ENCODE results near the gene BAK1. TPM values are rescaled to one million over a fixed set of nuclear protein-coding genes. Genes with fewer than 3 reads are reported as not detected.

The BAK1 gene
- total and polyA plus RNA-seq, 2 of the 4 experiments (the other 2 are of a cell fraction) = 12.0 to 19.0 TPM

GRCh38 chr6:33593414-33593727 lies 13.3 kb upstream of the BAK1 start:
- H3K9me1 ChIP-seq (ENCODE audit: insufficient read depth, low read length) = peaks cover 14% of the 10 kb centered on the region
- no peak overlapping the region for H2BK15ac ChIP-seq (ENCODE audit: low read depth, low read length)
- intact Hi-C loops (cut with micrococcal nuclease) (no loop called here), in situ Hi-C loops (cut with MboI; ENCODE audit: low sequenced_read_pairs) (no loop called here), dilution Hi-C loops (cut with HindIII; ENCODE audit: low sequenced_read_pairs, unreplicated experiment) (no loop called here)
- no TSS peak for BruUV-seq (replicated peaks)
- H2AK5ac ChIP-seq (ENCODE audit: low read depth, low read length) = no peak overlapping the region
- H3K9ac ChIP-seq (ENCODE audit: low read depth, low read length) = no peak overlapping the region
- no peaks in the 10 kb centered on the region for H3K9me3 ChIP-seq (ENCODE audit: control insufficient read depth, insufficient read depth, low read length)
- DNase-seq (no peak), ATAC-seq (ENCODE audit: low read depth) (no peak)
- no peak overlapping the region for H3K14ac ChIP-seq (replicated peaks; ENCODE audit: low read depth, low read length)
- no CpG with 5 or more reads among the region's 4 CpGs for WGBS, 2 experiments (ENCODE audit: extremely low coverage in 2 of 2, insufficient read length in 1 of 2)
- H3K4me3 ChIP-seq (ENCODE audit: insufficient read depth, low read depth, low read length) = no peak overlapping the region
- no peaks in the 10 kb centered on the region for H4K20me1 ChIP-seq (ENCODE audit: insufficient read depth, low read length)
- H4K8ac ChIP-seq (ENCODE audit: low read depth in 2 of 2, low read length in 2 of 2) = no peak overlapping the region
- H3K18ac ChIP-seq (ENCODE audit: low read depth, low read length) = no peak overlapping the region
- no peak overlapping the region for H2BK20ac ChIP-seq (ENCODE audit: low read depth, low read length)
- no peaks in the 10 kb centered on the region for H3K79me1 ChIP-seq (ENCODE audit: low read depth in 1 of 2, low read length in 2 of 2)
- peak overlapping the region; percentile 81 for H2AFZ ChIP-seq (replicated peaks; ENCODE audit: low read length, poor library complexity)
- H3K4me2 ChIP-seq (ENCODE audit: low read depth, low read length) = no peak overlapping the region
- H3K27me3 ChIP-seq (ENCODE audit: control insufficient read depth, insufficient read depth, low read length) = no peaks in the 10 kb centered on the region
- no peak overlapping the region for H3K27ac ChIP-seq (ENCODE audit: insufficient read depth, low read length)
- ChIA-PET POLR2A (ENCODE audit: unreplicated experiment) (no interaction called here), CTCF (no interaction called here)
- no peak overlapping the region for H4K5ac ChIP-seq (ENCODE audit: low read depth, low read length)
- H3K23ac ChIP-seq (ENCODE audit: low read depth, low read length) = no peak overlapping the region
- H2AK9ac ChIP-seq (replicated peaks; ENCODE audit: low read depth, low read length, poor library complexity) = no peak overlapping the region
- H2BK5ac ChIP-seq (ENCODE audit: low read depth, low read length, poor library complexity, severe bottlenecking) = no peak overlapping the region
- H3K4ac ChIP-seq (ENCODE audit: low read depth, low read length) = no peak overlapping the region
- no peak overlapping the region for H3K56ac ChIP-seq (ENCODE audit: extremely low read depth, insufficient read depth, low read length)
- TF ChIP-seq MAZ (IDR thresholded peaks at IDR 0.05; ENCODE audit: borderline replicate concordance, low read depth, low read length) = no peak
- no peak for TF ChIP-seq RCOR1 (IDR thresholded peaks at IDR 0.05; ENCODE audit: insufficient replicate concordance, low read length)
- no peak for TF ChIP-seq POLR2A (IDR thresholded peaks at IDR 0.05; ENCODE audit: low read depth, low read length)
- no peak for TF ChIP-seq BHLHE40 (IDR thresholded peaks at IDR 0.05; ENCODE audit: low read depth, low read length)
- no peak for TF ChIP-seq USF2 (IDR thresholded peaks at IDR 0.05; ENCODE audit: low read depth, low read length)
- TF ChIP-seq SMC3 (IDR thresholded peaks at IDR 0.05; ENCODE audit: low read depth, low read length) = no peak
- TF ChIP-seq MAFK (IDR thresholded peaks at IDR 0.05; ENCODE audit: low read depth, low read length) = no peak
- no peak for TF ChIP-seq FOS (IDR thresholded peaks at IDR 0.05; ENCODE audit: low read depth, low read length)
- TF ChIP-seq CEBPB (IDR thresholded peaks at IDR 0.05; ENCODE audit: low read depth, low read length) = no peak
- no peak for TF ChIP-seq CHD1 (IDR thresholded peaks at IDR 0.05; ENCODE audit: low read depth, low read length)
- no peak for TF ChIP-seq MXI1 (IDR thresholded peaks at IDR 0.05; ENCODE audit: borderline replicate concordance, low read depth, low read length)
- no peak overlapping the region for H2BK120ac ChIP-seq (ENCODE audit: low read depth, low read length)
- no peaks in the 10 kb centered on the region for H3K36me3 ChIP-seq (ENCODE audit: control insufficient read depth, insufficient read depth, low read length)
- H4K91ac ChIP-seq (ENCODE audit: insufficient read depth, low read depth, low read length) = no peak overlapping the region
- peaks cover 15% of the 10 kb centered on the region for H3K4me1 ChIP-seq (ENCODE audit: control insufficient read depth, insufficient read depth, low read length)
